ENCODE results near the gene XRCC6. TPM values are rescaled to one million over a fixed set of nuclear protein-coding genes. Genes with fewer than 3 reads are reported as not detected.

XRCC6 gene
- total and polyA plus RNA-seq, 2 of the 13 experiments (the other 11 are each of a cell fraction or from before 2014, with no cell fraction given): 124 to 625 TPM

GRCh38 chr22:41589391-41590241, 31.5 kb upstream of the XRCC6 start, which contains the start of gene PMM1 (continued):
- TF ChIP-seq DMTF1 (CRISPR knock-in tag; IDR thresholded peaks at IDR 0.05) (no peak), SPEN (CRISPR knock-in tag; IDR thresholded peaks at IDR 0.05; ENCODE audit: low read depth) (peak; percentile 28), KLF13 (CRISPR knock-in tag; IDR thresholded peaks at IDR 0.05) (0 out of 2 replicates have a peak, but pooled peaks have one; percentile 62), GATAD2A (CRISPR knock-in tag; IDR thresholded peaks at IDR 0.05) (peak; percentile 19; the same call in 1 of the 2 replicates), MAZ (IDR thresholded peaks at IDR 0.05; ENCODE audit: borderline replicate concordance, low read depth, low read length) (peak; percentile 83), MAZ (CRISPR knock-in tag; IDR thresholded peaks at IDR 0.05; ENCODE audit: low read depth) (peak; percentile 71), MYPOP (CRISPR knock-in tag; IDR thresholded peaks at IDR 0.05) (no peak), SUZ12 (IDR thresholded peaks at IDR 0.05; ENCODE audit: low read depth, low read length) (no peak), BATF2 (CRISPR knock-in tag; IDR thresholded peaks at IDR 0.05) (no peak), CREM (IDR thresholded peaks at IDR 0.05) (no peak), CREM (CRISPR knock-in tag; IDR thresholded peaks at IDR 0.05) (no peak), PBX2 (CRISPR knock-in tag; IDR thresholded peaks at IDR 0.05) (no peak), PITX1 (CRISPR knock-in tag; IDR thresholded peaks at IDR 0.05) (no peak), HOXA3 (CRISPR knock-in tag; IDR thresholded peaks at IDR 0.05) (peak; percentile 32), CAMTA2 (CRISPR knock-in tag; IDR thresholded peaks at IDR 0.05; ENCODE audit: borderline replicate concordance) (no peak), KDM2A (CRISPR knock-in tag; IDR thresholded peaks at IDR 0.05; ENCODE audit: borderline replicate concordance, low read depth) (peak; percentile 92), ZNF30 (CRISPR knock-in tag; IDR thresholded peaks at IDR 0.05) (no peak), HOXA9 (CRISPR knock-in tag; IDR thresholded peaks at IDR 0.05; ENCODE audit: borderline replicate concordance) (no peak), SRSF1 (optimal IDR thresholded peaks at IDR 0.05; ENCODE audit: low read depth, low read length) (no peak), ARNT (IDR thresholded peaks at IDR 0.05) (no peak), ZSCAN21 (CRISPR knock-in tag; IDR thresholded peaks at IDR 0.05; ENCODE audit: borderline replicate concordance) (no peak; the same call in 1 of the 2 replicates), XBP1 (CRISPR knock-in tag; IDR thresholded peaks at IDR 0.05) (no peak), ZFP82 (CRISPR knock-in tag; IDR thresholded peaks at IDR 0.05; ENCODE audit: borderline replicate concordance) (no peak), THAP11 (CRISPR knock-in tag; IDR thresholded peaks at IDR 0.05) (peak; percentile 73), IRF2 (CRISPR knock-in tag; IDR thresholded peaks at IDR 0.05) (no peak)
